HCT116 (cell line): ENCODE measurements around the gene CX3CR1. TPM values are rescaled to one million over a fixed set of nuclear protein-coding genes. Genes with fewer than 3 reads are reported as not detected.

Experiments
- ATAC-seq: fragments of 200-7000 bp; cut with Tn5 transposase; 2 replicates; pipeline ENCODE4 v1.9.1; 2020; ENCODE audit warnings: mild to moderate bottlenecking, moderate library complexity
- BruUV-seq: library from RNA; stranded (reverse); fragments of 400-500 nt; replicated peaks from 2 replicates; lab custom pipeline; 2021; lab: Mats Ljungman, UMichigan
- CTCF ChIA-PET: fragments of 300-600 bp; sonication (Branson Sonifier 250); formaldehyde crosslinking; loops from one replicate; lab custom pipeline; 2021; ENCODE audit warnings: antibody characterized with exemption; lab: Charles Lee
- POLR2A ChIA-PET: fragments of 300-600, 350-600 bp; sonication (Branson Sonifier 250); formaldehyde crosslinking; loops from one replicate; lab custom pipeline; 2021; ENCODE audit warnings: antibody characterized with exemption; lab: Charles Lee
- RAD21 ChIA-PET, 2 experiments: fragments of 300-600 bp; sonication (Branson Sonifier 250); formaldehyde crosslinking; loops; one replicate each; lab custom pipeline; 2023; ENCODE audit warnings: low total read pairs in 2 of 2; ENCODE audit not compliant: uncharacterized antibody in 2 of 2, unreplicated experiment in 2 of 2, low non-redundant PET in 1 of 2; lab: Charles Lee
- DNase-seq: peaks from one replicate; pipeline ENCODE4 v3.0.0-alpha.2; 2010; ENCODE audit warnings: low read depth, low spot score
- H2AFZ ChIP-seq: fragments of 200-600 bp; shearing (Covaris generic), sonication (generic); 2 replicates; pipeline ENCODE4 v1.6.1; 2017; ENCODE audit warnings: low read depth, mixed run types, mixed read lengths, antibody characterized with exemption, low read length; ENCODE audit not compliant: poor library complexity, severe bottlenecking
- H3K27ac ChIP-seq: 2 replicates; pipeline ENCODE4 v1.5.1; 2012; ENCODE audit warnings: low read depth, low read length
- H3K27me3 ChIP-seq: fragments of 200-600 bp; sonication (generic); 2 replicates; pipeline ENCODE4 v1.6.1; 2016; ENCODE audit warnings: mixed run types, low read length, mixed read lengths; ENCODE audit not compliant: insufficient read depth
- H3K36me3 ChIP-seq, 2 experiments: fragments of 200-500 bp in 1 of 2; fragments of 200-600 bp in 1 of 2; sonication (Bioruptor generic) in 1 of 2; sonication (generic) in 1 of 2; 2 replicates each; pipeline versions ENCODE4 v1.5.1 to v1.6.1; 2014 to 2016; ENCODE audit warnings: low read length in 2 of 2, inconsistent platforms in 1 of 2, mixed read lengths in 1 of 2, mixed run types in 1 of 2; ENCODE audit not compliant: insufficient read depth in 2 of 2, control insufficient read depth in 1 of 2
- H3K4me1 ChIP-seq, 2 experiments: fragments of 200-600 bp in 1 of 2; sonication (generic) in 1 of 2; 2 replicates each; pipeline versions ENCODE4 v1.5.1 to v1.6.1; 2012 to 2017; ENCODE audit warnings: low read length in 2 of 2, inconsistent platforms in 1 of 2, mild to moderate bottlenecking in 1 of 2, mixed read lengths in 1 of 2, mixed run types in 1 of 2, moderate library complexity in 1 of 2; ENCODE audit not compliant: insufficient read depth in 2 of 2, control insufficient read depth in 1 of 2
- H3K4me2 ChIP-seq: fragments of 200-600 bp; sonication (generic); 2 replicates; pipeline ENCODE4 v1.6.1; 2017; ENCODE audit warnings: mixed run types, low read length, mixed read lengths
- H3K4me3 ChIP-seq, 2 experiments: fragments of 200-600 bp in 1 of 2; sonication (generic) in 1 of 2; replicated peaks in 1 of 2; 2 replicates each; pipeline ENCODE4 v1.5.1; 2011 to 2016; ENCODE audit warnings: low read length in 2 of 2, control low read depth in 1 of 2, low read depth in 1 of 2, mild to moderate bottlenecking in 1 of 2, mixed read lengths in 1 of 2, mixed run types in 1 of 2
- H3K79me2 ChIP-seq: fragments of 200-600 bp; sonication (generic); 2 replicates; pipeline ENCODE4 v1.6.1; 2017; ENCODE audit warnings: mild to moderate bottlenecking, mixed run types, low read length, moderate library complexity, mixed read lengths; ENCODE audit not compliant: insufficient read depth
- H3K9ac ChIP-seq: fragments of 200-600 bp; sonication (generic); 2 replicates; pipeline ENCODE4 v1.6.1; 2016; ENCODE audit warnings: low read length, mixed read lengths
- H3K9me2 ChIP-seq: fragments of 200-600 bp; sonication (generic), shearing (Covaris generic); 2 replicates; pipeline ENCODE4 v1.6.1; 2017; ENCODE audit warnings: mixed run types, mild to moderate bottlenecking, moderate library complexity; ENCODE audit not compliant: insufficient read depth
- H3K9me3 ChIP-seq, 2 experiments: fragments of 200-500 bp in 1 of 2; fragments of 200-600 bp in 1 of 2; sonication (Bioruptor generic) in 1 of 2; sonication (generic) in 1 of 2; 2 replicates each; pipeline ENCODE4 v1.6.1; 2014 to 2017; ENCODE audit warnings: low read length in 2 of 2, mixed read lengths in 2 of 2, inconsistent platforms in 1 of 2, low read depth in 1 of 2, mild to moderate bottlenecking in 1 of 2, mixed run types in 1 of 2, moderate library complexity in 1 of 2; ENCODE audit not compliant: control insufficient read depth in 1 of 2, insufficient read depth in 1 of 2
- H4K20me1 ChIP-seq: fragments of 200-600 bp; sonication (generic), shearing (Covaris generic); 2 replicates; pipeline ENCODE4 v1.6.1; 2017; ENCODE audit warnings: mixed run types, mild to moderate bottlenecking, moderate library complexity; ENCODE audit not compliant: insufficient read depth
- CBX3 ChIP-seq: IDR thresholded peaks from 2 replicates; pipeline ENCODE4 v1.6.1; 2012; ENCODE audit warnings: low read depth
- CEBPB ChIP-seq: IDR thresholded peaks from 2 replicates; pipeline ENCODE4 v1.6.1; 2012; ENCODE audit warnings: low read depth
- CTCF ChIP-seq, 3 experiments: fragments of 200-600 bp in 1 of 3; sonication (generic) in 1 of 3; IDR thresholded peaks in 2 of 3; conservative IDR thresholded peaks in 1 of 3; 2 replicates each; pipeline ENCODE4 v1.5.1; 2012 to 2017; ENCODE audit warnings: low read depth in 2 of 3, low read length in 2 of 3, antibody characterized with exemption in 1 of 3, borderline replicate concordance in 1 of 3, control low read depth in 1 of 3, mild to moderate bottlenecking in 1 of 3, mixed read lengths in 1 of 3, mixed run types in 1 of 3, moderate library complexity in 1 of 3; ENCODE audit not compliant: insufficient read depth in 1 of 3
- EGR1 ChIP-seq: IDR thresholded peaks from 2 replicates; pipeline ENCODE4 v1.6.1; 2012; ENCODE audit warnings: low read depth
- ELF1 ChIP-seq: IDR thresholded peaks from 2 replicates; pipeline ENCODE4 v1.6.1; 2012; ENCODE audit warnings: low read depth, borderline replicate concordance
- EZH2 ChIP-seq: fragments of 200-600 bp; sonication (generic); IDR thresholded peaks from 2 replicates; pipeline ENCODE4 v1.6.1; 2017; ENCODE audit warnings: antibody characterized with exemption, mixed run types
- EZH2phosphoT487 ChIP-seq: fragments of 200-600 bp; IDR thresholded peaks from 2 replicates; pipeline ENCODE4 v1.6.1; 2018; ENCODE audit warnings: antibody characterized with exemption, borderline replicate concordance
- JUND ChIP-seq: IDR thresholded peaks from 2 replicates; pipeline ENCODE4 v1.6.1; 2012
- POLR2A ChIP-seq: IDR thresholded peaks from 2 replicates; pipeline ENCODE4 v1.7.0; 2011; ENCODE audit warnings: borderline replicate concordance; ENCODE audit not compliant: insufficient read depth, insufficient read length; ENCODE audit errors: extremely low read depth
- REST ChIP-seq: IDR thresholded peaks from 2 replicates; pipeline ENCODE4 v1.6.1; 2012; ENCODE audit warnings: low read depth
- SIN3A ChIP-seq: IDR thresholded peaks from 2 replicates; pipeline ENCODE4 v1.6.1; 2012; ENCODE audit warnings: low read depth
- SP1 ChIP-seq: IDR thresholded peaks from 2 replicates; pipeline ENCODE4 v1.6.1; 2012; ENCODE audit warnings: low read depth
- SRF ChIP-seq: IDR thresholded peaks from 2 replicates; pipeline ENCODE4 v1.6.1; 2012; ENCODE audit warnings: low read depth
- TCF7L2 ChIP-seq: IDR thresholded peaks from 2 replicates; pipeline ENCODE4 v1.7.0; 2011; ENCODE audit warnings: borderline replicate concordance, inconsistent platforms; ENCODE audit not compliant: insufficient read depth, insufficient read length; ENCODE audit errors: extremely low read depth
- YY1 ChIP-seq: IDR thresholded peaks from 2 replicates; pipeline ENCODE4 v1.6.1; 2011; ENCODE audit warnings: low read length, low read depth, moderate library complexity, mild to moderate bottlenecking; ENCODE audit not compliant: insufficient replicate concordance; ENCODE audit errors: extremely low read depth
- ZNF274 ChIP-seq: fragments of 200-500 bp; sonication (Bioruptor generic); IDR thresholded peaks from 2 replicates; pipeline ENCODE4 v1.6.1; 2014; ENCODE audit warnings: mild to moderate bottlenecking, low read depth, low read length, inconsistent platforms
- intact Hi-C: fragments of 100-400 bp; cut with micrococcal nuclease; formaldehyde crosslinking; loops from 2 replicates; pipeline ENCODE4 v1.10.0; 2022
- total RNA-seq: library from RNA; stranded (reverse); gene quantifications from one replicate; pipeline ENCODE4 v1.2.1, GENCODE V29; 2021; ENCODE audit not compliant: unreplicated experiment

The CX3CR1 gene
- total RNA-seq, 1 experiment from 2014 or later: 0.10 TPM

DNA sequence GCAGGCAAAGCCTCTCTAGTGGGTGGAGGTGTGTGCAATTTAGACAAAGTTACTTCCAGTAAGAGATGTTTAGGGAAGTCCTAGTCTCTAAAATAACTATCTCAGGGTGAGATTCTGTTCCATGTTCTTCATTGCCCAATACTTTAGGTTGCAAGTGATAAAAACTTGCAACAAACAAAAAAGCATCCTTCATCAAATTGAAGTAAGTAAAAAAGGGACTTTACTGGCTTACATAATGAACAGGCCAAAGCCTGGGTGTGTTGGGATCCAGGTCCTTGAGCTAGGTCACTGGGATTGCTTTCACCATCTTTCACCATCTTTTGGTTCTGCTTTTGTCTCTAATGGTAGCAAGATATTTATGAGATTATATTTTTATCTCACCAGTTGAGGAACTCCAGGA lies 38.3 kb downstream of the CX3CR1 start:
- no TSS peak for BruUV-seq
- Histone ChIP-seq H4K20me1 (no peaks in the 10 kb centered on the region), H3K4me1 (no peaks in the 10 kb centered on the region), H3K79me2 (no peaks in the 10 kb centered on the region), H3K4me3 (no peak overlapping the region), H3K9ac (no peak overlapping the region), H2AFZ (no peak overlapping the region), H3K27me3 (peaks cover 8% of the 10 kb centered on the region), H3K36me3 (no peaks in the 10 kb centered on the region), H3K27ac (no peak overlapping the region), H3K9me2 (no peaks in the 10 kb centered on the region), H3K9me3 (no peaks in the 10 kb centered on the region), H3K4me2 (no peak overlapping the region)
- CTCF ChIA-PET: no interaction called here
- no peak for DNase-seq
- RAD21 ChIA-PET: no interaction called here
- POLR2A ChIA-PET: no interaction called here
- no peak for ATAC-seq
- TF ChIP-seq TCF7L2: no peak
- no peak for TF ChIP-seq JUND
- no peak for TF ChIP-seq CTCF (IDR thresholded peaks at IDR 0.05 in 2 of 3, conservative IDR thresholded peaks at IDR 0.05 in 1 of 3; ENCODE audit: borderline replicate concordance in 1 of 3, insufficient read depth in 1 of 3, low read depth in 2 of 3, low read length in 2 of 3)
- no peak for TF ChIP-seq EZH2phosphoT487
- no peak for TF ChIP-seq SIN3A
- TF ChIP-seq POLR2A: no peak
- no peak for TF ChIP-seq REST
- no peak for TF ChIP-seq CEBPB
- no peak for TF ChIP-seq ELF1
- TF ChIP-seq EZH2: no peak
- TF ChIP-seq SP1: no peak
- TF ChIP-seq ZNF274: no peak
- no peak for TF ChIP-seq CBX3
- TF ChIP-seq EGR1: no peak
- TF ChIP-seq SRF: no peak
- no peak for TF ChIP-seq YY1
- intact Hi-C loops: no loop called here
